B cell (primary cell): Measurements from ENCODE around the gene SPDYC. TPM values are rescaled to one million over a fixed set of nuclear protein-coding genes. Genes with fewer than 3 reads are reported as not detected.

Source experiments
- ATAC-seq: fragments of 200-7000 bp; cut with Tn5 transposase; one replicate; pipeline ENCODE4 v1.10.0; 2021; ENCODE audit warnings: low read depth, mild to moderate bottlenecking, moderate number of reproducible peaks, moderate library complexity
- CTCF ChIA-PET: fragments of 350-600 bp; sonication (Branson Sonifier 250); formaldehyde crosslinking; loops from one replicate; lab custom pipeline; 2021; ENCODE audit warnings: antibody characterized with exemption, inconsistent platforms; lab: Charles Lee
- POLR2A ChIA-PET: fragments of 350-600 bp; sonication (Branson Sonifier 250); formaldehyde crosslinking; loops from one replicate; lab custom pipeline; 2021; ENCODE audit warnings: antibody characterized with exemption; lab: Charles Lee
- DNase-seq: peaks from one replicate; pipeline ENCODE4 v3.0.0; 2013
- H2AFZ ChIP-seq: 2 replicates; pipeline ENCODE4 v1.6.1; 2012; ENCODE audit warnings: mild to moderate bottlenecking, low read depth, low read length; ENCODE audit not compliant: insufficient read depth, poor library complexity, severe bottlenecking
- H3K27ac ChIP-seq, 2 donors: 1 replicate in 1 of 2; 2 replicates in 1 of 2; pipeline ENCODE4 v1.5.1; 2012 to 2013; ENCODE audit warnings: low read length in 2 of 2, mild to moderate bottlenecking in 2 of 2, moderate library complexity in 1 of 2
- H3K27me3 ChIP-seq, 4 experiments: fragments of 200-600 bp in 1 of 4; sonication (generic) in 1 of 4; replicated peaks in 1 of 4; 1 replicate in 2 of 4; 2 replicates in 2 of 4; pipeline versions ENCODE4 v1.6.1 to v1.7.0; 2013 to 2016; ENCODE audit warnings: low read length in 3 of 4, mild to moderate bottlenecking in 2 of 4, mixed read lengths in 1 of 4, moderate library complexity in 1 of 4; ENCODE audit not compliant: insufficient read depth in 4 of 4, control insufficient read depth in 3 of 4; ENCODE audit errors: control extremely low read depth in 1 of 4
- H3K36me3 ChIP-seq, 2 experiments: replicated peaks in 1 of 2; 1 replicate in 1 of 2; 2 replicates in 1 of 2; pipeline versions ENCODE4 v1.6.1 to v1.7.1; 2013; ENCODE audit warnings: low read length in 1 of 2; ENCODE audit not compliant: insufficient read depth in 2 of 2, control insufficient read depth in 1 of 2; ENCODE audit errors: control extremely low read depth in 1 of 2, extremely low read depth in 1 of 2
- H3K4me1 ChIP-seq, 2 donors: fragments of 200-600 bp in 1 of 2; sonication (generic) in 1 of 2; 1 replicate in 1 of 2; 2 replicates in 1 of 2; pipeline versions ENCODE4 v1.5.1 to v1.6.1; 2013 to 2017; ENCODE audit warnings: low read length in 2 of 2; ENCODE audit not compliant: control insufficient read depth in 2 of 2, insufficient read depth in 2 of 2
- H3K4me2 ChIP-seq: replicated peaks from 2 replicates; pipeline ENCODE3; 2012; ENCODE audit warnings: mild to moderate bottlenecking, low read depth, low read length; ENCODE audit not compliant: poor library complexity, severe bottlenecking
- H3K4me3 ChIP-seq, 5 experiments: fragments of 200-600 bp in 1 of 5; sonication (generic) in 1 of 5; 1 replicate in 3 of 5; 2 replicates in 2 of 5; pipeline versions ENCODE4 v1.5.1 to v1.7.0; 2011 to 2016; ENCODE audit warnings: low read length in 4 of 5, mild to moderate bottlenecking in 4 of 5, low read depth in 2 of 5, control low read depth in 1 of 5, moderate library complexity in 1 of 5; ENCODE audit not compliant: insufficient read depth in 1 of 5; ENCODE audit errors: control extremely low read depth in 1 of 5, extremely low read depth in 1 of 5
- H3K79me2 ChIP-seq: fragments of 200-600 bp; sonication (generic); one replicate; pipeline ENCODE4 v1.6.0; 2016; ENCODE audit warnings: low read length; ENCODE audit not compliant: control insufficient read depth, insufficient read depth
- H3K9ac ChIP-seq: fragments of 200-600 bp; sonication (generic); 2 replicates; pipeline ENCODE4 v1.6.1; 2017; ENCODE audit warnings: mild to moderate bottlenecking, low read length, moderate library complexity
- H3K9me3 ChIP-seq, 3 donors: one replicate each; pipeline versions ENCODE4 v1.6.1 to v1.7.1; 2013; ENCODE audit warnings: low read length in 2 of 3; ENCODE audit not compliant: control insufficient read depth in 2 of 3, insufficient read depth in 1 of 3; ENCODE audit errors: control extremely low read depth in 1 of 3
- H4K20me1 ChIP-seq: 2 replicates; pipeline ENCODE4 v1.6.0; 2012; ENCODE audit warnings: mild to moderate bottlenecking, low read length; ENCODE audit not compliant: insufficient read depth, control insufficient read depth, poor library complexity, severe bottlenecking
- H3K27ac Mint-ChIP-seq: one replicate; pipeline ENCODE4 v1.8.0; 2021; ENCODE audit warnings: mixed read lengths
- H3K27me3 Mint-ChIP-seq: one replicate; pipeline ENCODE4 v1.8.0; 2021; ENCODE audit warnings: mixed read lengths
- H3K4me1 Mint-ChIP-seq: one replicate; pipeline ENCODE4 v1.8.0; 2021; ENCODE audit warnings: mixed read lengths
- H3K4me3 Mint-ChIP-seq: one replicate; pipeline ENCODE4 v1.8.0; 2021; ENCODE audit warnings: mixed read lengths
- H3K9me3 Mint-ChIP-seq: one replicate; pipeline ENCODE4 v1.8.0; 2022; ENCODE audit warnings: mixed read lengths; ENCODE audit not compliant: insufficient read depth
- CTCF ChIP-seq: fragments of 200-600 bp; IDR thresholded peaks from one replicate; pipeline ENCODE4 v1.8.0; 2022; ENCODE audit warnings: antibody characterized with exemption, mild to moderate bottlenecking
- EZH2 ChIP-seq: IDR thresholded peaks from 2 replicates; pipeline ENCODE4 v1.6.1; 2012; ENCODE audit warnings: borderline replicate concordance, low read depth, mild to moderate bottlenecking, moderate library complexity, low read length; ENCODE audit not compliant: insufficient read depth, poor library complexity, severe bottlenecking
- WGBS: methylation state at CpG from one replicate; pipeline ENCODE4 v1.1.5; 2013; ENCODE audit warnings: missing lambda C conversion rate; ENCODE audit not compliant: insufficient coverage; 5-methylcytosine and 5-hydroxymethylcytosine counted together
- intact Hi-C: fragments of 100-400 bp; cut with micrococcal nuclease; formaldehyde crosslinking; loops from one replicate; pipeline ENCODE4 v1.10.0; 2022
- polyA plus RNA-seq: library from polyadenylated mRNA; depleted of rRNA; stranded (reverse); fragments of >200 nt; gene quantifications from 2 replicates; pipeline ENCODE4 v1.2.3, GENCODE V29; 2012
- total RNA-seq, 2 donors: library from RNA; stranded (reverse); fragments of 120-200 nt in 1 of 2; gene quantifications; 1 replicate in 1 of 2; 2 replicates in 1 of 2; pipeline versions ENCODE4 v1.2.3 to v1.2.4, GENCODE V29; 2013 to 2022

Gene SPDYC
- total and polyA plus RNA-seq, 2 donors (not counting 1 experiment from before 2014, with no cell fraction given) = not detected

- peak overlapping the region; percentile 99 for H3K27ac Mint-ChIP-seq
- peak; percentile 27 for DNase-seq
- no peaks in the 10 kb centered on the region for H3K9me3 Mint-ChIP-seq
- H3K4me1 Mint-ChIP-seq = peaks cover 57% of the 10 kb centered on the region
- intact Hi-C loops = loop anchor here (5.0 kb wide), 2 partner anchors 89 to 486 kb away; partner anchors contain the start of genes PCNX3 and SAC3D1
- Histone ChIP-seq H2AFZ (no peak overlapping the region), H3K27ac (peak overlapping the region; percentile 22 to 99), H3K27me3 (no peaks in the 10 kb centered on the region), H3K79me2 (peaks cover 65% of the 10 kb centered on the region), H3K4me2 (peak overlapping the region; percentile 89), H4K20me1 (peaks cover 82% of the 10 kb centered on the region), H3K9ac (peak overlapping the region; percentile 99), H3K4me1 (peaks cover 38 to 66% of the 10 kb centered on the region in 2 donors), H3K4me3 (peak overlapping the region in 1 of 5 experiments; percentile 99), H3K9me3 (no peaks in the 10 kb centered on the region), H3K36me3 (peaks cover 3 to 65% of the 10 kb centered on the region in 2 experiments)
- TF ChIP-seq EZH2 = no peak
- TF ChIP-seq CTCF = no peak
- POLR2A ChIA-PET = interaction anchor here (1.4 to 8.8 kb wide), 2 partner anchors 11 to 19 kb away, joined by 8 to 160 read pairs; partner anchors contain the start of genes FAU, MRPL49, TM7SF2 and ZNHIT2
- no peak for ATAC-seq
- CTCF ChIA-PET = interaction anchor here (0.6 to 7.5 kb wide), 9 partner anchors 9 to 283 kb away, joined by 3 to 64 read pairs (median 9); partner anchors contain the start of genes CAPN1, FAU, MRPL49 and TM7SF2
- no peaks in the 10 kb centered on the region for H3K27me3 Mint-ChIP-seq
- peak overlapping the region; percentile 97 for H3K4me3 Mint-ChIP-seq
- WGBS = 52% methylated on average over 18 of the region's 19 CpGs
Measured at GRCh38 chr11:65130631-65131416, 39.2 kb upstream of the SPDYC start.
